Keratinocyte (primary cell): Measurements from ENCODE around the gene IL21R. TPM values are rescaled to one million over a fixed set of nuclear protein-coding genes. Genes with fewer than 3 reads are reported as not detected.

Experiments used
- DNase-seq: peaks from one replicate; pipeline ENCODE4 v3.0.0-alpha.2; 2011; ENCODE audit warnings: low read depth, missing footprints, low spot score
- FAIRE-seq: peaks from 2 replicates; lab custom pipeline; 2011; peaks lifted over from hg19 to GRCh38; lab: Jason Lieb, UNC
- H2AFZ ChIP-seq: 2 replicates; pipeline ENCODE4 v1.6.0; 2012; ENCODE audit warnings: low read length, control low read depth, inconsistent platforms; ENCODE audit not compliant: control insufficient read depth
- H3K27ac ChIP-seq: 2 replicates; pipeline ENCODE4 v1.5.1; 2011; ENCODE audit warnings: low read length; ENCODE audit not compliant: control insufficient read depth, insufficient read depth
- H3K27me3 ChIP-seq: 3 replicates; pipeline ENCODE4 v1.6.0; 2011; ENCODE audit warnings: low read length; ENCODE audit not compliant: control insufficient read depth, insufficient read depth; ENCODE audit errors: extremely low read depth
- H3K36me3 ChIP-seq, 2 experiments: 2 replicates in 1 of 2; 3 replicates in 1 of 2; pipeline ENCODE4 v1.5.1; 2011; ENCODE audit warnings: low read length in 2 of 2, mild to moderate bottlenecking in 1 of 2; ENCODE audit not compliant: control insufficient read depth in 2 of 2, insufficient read depth in 2 of 2; ENCODE audit errors: extremely low read depth in 1 of 2
- H3K4me1 ChIP-seq: 3 replicates; pipeline ENCODE4 v1.5.1; 2011; ENCODE audit warnings: low read length; ENCODE audit not compliant: control insufficient read depth, insufficient read depth; ENCODE audit errors: extremely low read depth
- H3K4me2 ChIP-seq: 3 replicates; pipeline ENCODE4 v1.6.0; 2011; ENCODE audit warnings: low read depth, low read length; ENCODE audit not compliant: control insufficient read depth, insufficient read depth; ENCODE audit errors: extremely low read depth
- H3K4me3 ChIP-seq, 3 experiments: fragments of 200-600 bp in 1 of 3; sonication (generic) in 1 of 3; 2 replicates in 2 of 3; 3 replicates in 1 of 3; pipeline ENCODE4 v1.5.1; 2011 to 2016; ENCODE audit warnings: low read length in 3 of 3, mild to moderate bottlenecking in 3 of 3, control low read depth in 2 of 3, inconsistent platforms in 1 of 3, low read depth in 1 of 3, mixed read lengths in 1 of 3, mixed run types in 1 of 3, moderate library complexity in 1 of 3; ENCODE audit not compliant: control insufficient read depth in 2 of 3, insufficient read depth in 2 of 3; ENCODE audit errors: extremely low read depth in 1 of 3
- H3K79me2 ChIP-seq: 2 replicates; pipeline ENCODE4 v1.6.0; 2012; ENCODE audit warnings: low read length; ENCODE audit not compliant: control insufficient read depth, insufficient read depth
- H3K9ac ChIP-seq: 3 replicates; pipeline ENCODE4 v1.6.0; 2011; ENCODE audit warnings: low read length; ENCODE audit not compliant: control insufficient read depth, insufficient read depth; ENCODE audit errors: extremely low read depth
- H3K9me1 ChIP-seq: 3 replicates; pipeline ENCODE4 v1.6.0; 2011; ENCODE audit warnings: low read length; ENCODE audit not compliant: control insufficient read depth, insufficient read depth; ENCODE audit errors: extremely low read depth
- H3K9me3 ChIP-seq: 2 replicates; pipeline ENCODE4 v1.5.1; 2012; ENCODE audit warnings: low read depth, low read length; ENCODE audit not compliant: control insufficient read depth
- H4K20me1 ChIP-seq: 3 replicates; pipeline ENCODE4 v1.6.0; 2011; ENCODE audit warnings: low read length; ENCODE audit not compliant: control insufficient read depth, insufficient read depth; ENCODE audit errors: extremely low read depth
- CTCF ChIP-seq, 3 experiments: IDR thresholded peaks in 1 of 3; conservative IDR thresholded peaks in 1 of 3; optimal IDR thresholded peaks in 1 of 3; 2 replicates in 2 of 3; 3 replicates in 1 of 3; pipeline versions ENCODE3 to v1.5.1; 2011; ENCODE audit warnings: low read length in 3 of 3, mild to moderate bottlenecking in 3 of 3, moderate library complexity in 2 of 3, control low read depth in 1 of 3, inconsistent platforms in 1 of 3; ENCODE audit not compliant: insufficient read depth in 2 of 3; ENCODE audit errors: extremely low read depth in 1 of 3
- EZH2 ChIP-seq: IDR thresholded peaks from one replicate; pipeline ENCODE4 v1.6.1; 2012; ENCODE audit warnings: inconsistent platforms, mild to moderate bottlenecking, low read length, moderate library complexity
- dilution Hi-C: fragments of 300-500 bp; cut with MboI; formaldehyde crosslinking; loops from one replicate; pipeline ENCODE4 v1.7.0; 2020; ENCODE audit warnings: low sequenced_read_pairs; ENCODE audit not compliant: extremely low pct_ligation_motif_present
- polyA plus RNA-seq, 5 experiments: library from polyadenylated mRNA; depleted of rRNA in 3 of 5; stranded (reverse) in 3 of 5; stranded (forward) in 1 of 5; unstranded in 1 of 5; fragments of >200 nt; gene quantifications; 1 replicate in 1 of 5; 2 replicates in 3 of 5; 3 replicates in 1 of 5; pipeline versions ENCODE4 v1.2.1 to v1.2.3, GENCODE V29; 2011 to 2012; ENCODE audit warnings: missing spikeins in 2 of 5, low read depth in 1 of 5, low replicate concordance in 1 of 5

The IL21R gene
- polyA plus RNA-seq, 1 donor (not counting 4 experiments of a cell fraction or from before 2014, with no cell fraction given), result 0.12 TPM

- no peaks in the 10 kb centered on the region for H3K36me3 ChIP-seq
- H3K4me2 ChIP-seq, result no peak overlapping the region
- H3K4me1 ChIP-seq, result peaks cover 4% of the 10 kb centered on the region
- FAIRE-seq (peak; percentile 43), DNase-seq (no peak)
- dilution Hi-C loops, result no loop called here
- peaks cover 2% of the 10 kb centered on the region for H3K27me3 ChIP-seq
- H3K79me2 ChIP-seq, result no peaks in the 10 kb centered on the region
- H3K4me3 ChIP-seq, result no peak overlapping the region
- no peaks in the 10 kb centered on the region for H4K20me1 ChIP-seq
- TF ChIP-seq EZH2, result no peak
- TF ChIP-seq CTCF (optimal IDR thresholded peaks at IDR 0.05 in 1 of 3, IDR thresholded peaks at IDR 0.05 in 1 of 3, conservative IDR thresholded peaks at IDR 0.05 in 1 of 3; ENCODE audit: extremely low read depth in 1 of 3, insufficient read depth in 2 of 3, low read length in 3 of 3), result no peak
- no peak overlapping the region for H2AFZ ChIP-seq
- no peak overlapping the region for H3K9ac ChIP-seq
- H3K9me1 ChIP-seq, result no peaks in the 10 kb centered on the region
- peaks cover 6% of the 10 kb centered on the region for H3K9me3 ChIP-seq
- no peak overlapping the region for H3K27ac ChIP-seq
Measured at GRCh38 chr16:27444015-27444414, 42.0 kb downstream of the IL21R start.

DNA sequence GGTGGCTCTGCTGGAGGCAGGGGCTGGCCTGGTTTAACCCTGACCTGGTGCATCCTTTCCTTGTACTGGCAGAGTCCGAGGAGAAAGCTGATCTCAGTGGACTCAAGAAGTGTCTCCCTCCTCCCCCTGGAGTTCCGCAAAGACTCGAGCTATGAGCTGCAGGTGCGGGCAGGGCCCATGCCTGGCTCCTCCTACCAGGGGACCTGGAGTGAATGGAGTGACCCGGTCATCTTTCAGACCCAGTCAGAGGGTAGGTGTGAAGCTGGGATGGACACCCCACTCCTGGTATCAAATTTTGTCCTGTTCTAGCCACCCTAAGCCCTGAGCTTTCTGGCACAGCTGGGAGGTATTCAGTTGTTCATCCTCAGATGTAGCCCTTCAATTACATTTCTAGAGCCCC is 42.5 kb downstream of the IL21R start:
- no peak for DNase-seq

More for the DNA sequence above, 42.5 kb downstream of the IL21R start:
- no peaks in the 10 kb centered on the region for H3K79me2 ChIP-seq
- H3K9me3 ChIP-seq, result peaks cover 6% of the 10 kb centered on the region
- H3K27me3 ChIP-seq, result peaks cover 7% of the 10 kb centered on the region
- no peak overlapping the region for H3K4me3 ChIP-seq
- dilution Hi-C loops, result no loop called here
- no peaks in the 10 kb centered on the region for H3K9me1 ChIP-seq
- TF ChIP-seq EZH2, result no peak
- no peak overlapping the region for H3K9ac ChIP-seq
- no peaks in the 10 kb centered on the region for H3K36me3 ChIP-seq
- no peak for FAIRE-seq
- no peaks in the 10 kb centered on the region for H4K20me1 ChIP-seq
- H2AFZ ChIP-seq, result no peak overlapping the region
- peaks cover 4% of the 10 kb centered on the region for H3K4me1 ChIP-seq
- no peak overlapping the region for H3K27ac ChIP-seq
- H3K4me2 ChIP-seq, result no peak overlapping the region
